Activated CD4-positive, CD25-positive, alpha-beta regulatory T cell (primary cell): ENCODE measurements around the gene OBSCN.

Source experiments
- DNase-seq, 4 experiments: peaks; one replicate each; lab custom pipeline; 2025; lab: John Stamatoyannopoulos, UW

The OBSCN gene

GRCh38 chr1:228341814-228342626 is 134.2 kb downstream of the OBSCN start:
- DNase-seq = no peak

- no peak for DNase-seq
Observed at GRCh38 chr1:228342627-228343190, 134.9 kb downstream of the OBSCN start.

GRCh38 chr1:228343191-228343661 is 135.4 kb downstream of the OBSCN start:
- DNase-seq = no peak

GRCh38 chr1:228344631-228345072 is 136.8 kb downstream of the OBSCN start:
- no peak for DNase-seq

GRCh38 chr1:228345201-228345930 is 137.5 kb downstream of the OBSCN start:
- DNase-seq = no peak

GRCh38 chr1:228346731-228347130 is 138.9 kb downstream of the OBSCN start:
- DNase-seq = no peak

- DNase-seq = no peak
Observed at GRCh38 chr1:228347181-228347580, 139.3 kb downstream of the OBSCN start.

- DNase-seq = no peak
Observed at GRCh38 chr1:228348708-228349467, 141.0 kb downstream of the OBSCN start.

GRCh38 chr1:228349701-228350171 is 141.9 kb downstream of the OBSCN start:
- DNase-seq = no peak

GRCh38 chr1:228350179-228350742 is 142.4 kb downstream of the OBSCN start:
- DNase-seq = no peak

GRCh38 chr1:228350831-228351781 is 143.3 kb downstream of the OBSCN start:
- no peak for DNase-seq

- no peak for DNase-seq
Observed at GRCh38 chr1:228351850-228352249, 144.0 kb downstream of the OBSCN start.

GRCh38 chr1:228352677-228353481 is 145.0 kb downstream of the OBSCN start:
- DNase-seq = no peak

GRCh38 chr1:228353601-228354371 is 145.9 kb downstream of the OBSCN start:
- no peak for DNase-seq

GRCh38 chr1:228354390-228355320 is 146.8 kb downstream of the OBSCN start:
- DNase-seq = no peak

- DNase-seq = no peak
Observed at GRCh38 chr1:228356897-228357680, 149.2 kb downstream of the OBSCN start.
